Hematopoietic multipotent progenitor cell treated with erythropoietin and hydrocortisone succinate and interleukin-3 and kit ligand, for 6 days (in vitro differentiated cells): ENCODE measurements around the gene FAIM.
A peak's percentile ranks its signal among the peaks of the same experiment; 100 is the strongest.

Source experiments
- DNase-seq: peaks from one replicate; pipeline ENCODE4 v3.0.0-alpha.2; 2015

Gene FAIM

GRCh38 chr3:138681463-138682220 is 73.1 kb downstream of the FAIM start:
- DNase-seq: no peak

GRCh38 chr3:138682648-138683047 is 74.1 kb downstream of the FAIM start:
- DNase-seq: peak; percentile 51
